NB4 (cell line): Measurements from ENCODE around the gene DCTN5.

Experiments used
- CTCF ChIP-seq: IDR thresholded peaks from one replicate; pipeline ENCODE4 v1.5.1; 2012; ENCODE audit warnings: low read depth, low read length
- MYC ChIP-seq: IDR thresholded peaks from 2 replicates; pipeline ENCODE4 v1.6.1; 2011; ENCODE audit warnings: low read depth, low read length
- POLR2A ChIP-seq: IDR thresholded peaks from 2 replicates; pipeline ENCODE4 v1.6.1; 2011; ENCODE audit warnings: mild to moderate bottlenecking; ENCODE audit not compliant: insufficient read length; ENCODE audit errors: extremely low read depth
- TF ChIP-seq, protein P1 (sequence below): IDR thresholded peaks from 2 replicates; pipeline ENCODE4 v1.6.1; 2011; ENCODE audit warnings: low read depth, low read length

- no peak for TF ChIP-seq CTCF
- TF ChIP-seq, protein P1, sequence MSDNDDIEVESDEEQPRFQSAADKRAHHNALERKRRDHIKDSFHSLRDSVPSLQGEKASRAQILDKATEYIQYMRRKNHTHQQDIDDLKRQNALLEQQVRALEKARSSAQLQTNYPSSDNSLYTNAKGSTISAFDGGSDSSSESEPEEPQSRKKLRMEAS = no peak
- TF ChIP-seq POLR2A = no peak
- TF ChIP-seq MYC = no peak
Observed at GRCh38 chr16:23667355-23667659, 26.0 kb downstream of the DCTN5 start.
